Endothelial cell of umbilical vein (primary cell): Measurements from ENCODE around the gene SULT1A2. TPM values are rescaled to one million over a fixed set of nuclear protein-coding genes. Genes with fewer than 3 reads are reported as not detected.
"Not testable (repeated sequence)": the region's sequence is repeated elsewhere in the genome, so short reads cannot be mapped to it uniquely, and the experiment has no call there.

Source experiments
- BruUV-seq: library from RNA; stranded (reverse); fragments of 400-500 nt; replicated peaks from 2 replicates; lab custom pipeline; 2021; lab: Mats Ljungman, UMichigan
- CTCF ChIA-PET: fragments of 300-600, 350-600 bp; sonication (Branson Sonifier 250); formaldehyde crosslinking; loops from one replicate; lab custom pipeline; 2021; ENCODE audit warnings: antibody characterized with exemption, inconsistent platforms; lab: Charles Lee
- POLR2A ChIA-PET: fragments of 300-600, 350-600 bp; sonication (Branson Sonifier 250); formaldehyde crosslinking; loops from one replicate; lab custom pipeline; 2021; ENCODE audit warnings: antibody characterized with exemption, inconsistent platforms; lab: Charles Lee
- DNase-seq: peaks from one replicate; pipeline ENCODE4 v3.0.0-alpha.2; 2011; ENCODE audit warnings: low read depth, low spot score
- FAIRE-seq: peaks from 2 replicates; lab custom pipeline; 2011; peaks lifted over from hg19 to GRCh38; lab: Jason Lieb, UNC
- H2AFZ ChIP-seq: 2 replicates; pipeline ENCODE4 v1.6.0; 2012; ENCODE audit warnings: low read depth, low read length, control low read depth, inconsistent platforms
- H3K27ac ChIP-seq: 2 replicates; pipeline ENCODE4 v1.5.1; 2011; ENCODE audit warnings: low read depth, mild to moderate bottlenecking, control low read depth, low read length, moderate library complexity; ENCODE audit not compliant: insufficient read depth
- H3K27me3 ChIP-seq, 2 experiments: 2 replicates each; pipeline versions ENCODE4 v1.6.0 to v1.6.1; 2011; ENCODE audit warnings: low read length in 2 of 2, mixed read lengths in 1 of 2; ENCODE audit not compliant: control insufficient read depth in 2 of 2, insufficient read depth in 2 of 2
- H3K36me3 ChIP-seq, 2 experiments: 2 replicates in 1 of 2; 3 replicates in 1 of 2; pipeline ENCODE4 v1.5.1; 2011; ENCODE audit warnings: low read length in 2 of 2, mild to moderate bottlenecking in 1 of 2, moderate library complexity in 1 of 2; ENCODE audit not compliant: control insufficient read depth in 2 of 2, insufficient read depth in 2 of 2; ENCODE audit errors: extremely low read depth in 1 of 2
- H3K4me1 ChIP-seq: 3 replicates; pipeline ENCODE4 v1.5.1; 2011; ENCODE audit warnings: mild to moderate bottlenecking, low read length; ENCODE audit not compliant: control insufficient read depth, insufficient read depth; ENCODE audit errors: extremely low read depth
- H3K4me2 ChIP-seq: 2 replicates; pipeline ENCODE4 v1.6.1; 2011; ENCODE audit warnings: low read length, control low read depth, mixed read lengths; ENCODE audit not compliant: insufficient read depth
- H3K4me3 ChIP-seq, 3 experiments: fragments of 200-600 bp in 1 of 3; sonication (generic), shearing (Covaris generic) in 1 of 3; replicated peaks in 1 of 3; 2 replicates each; pipeline ENCODE4 v1.5.1; 2011 to 2016; ENCODE audit warnings: control low read depth in 3 of 3, low read length in 3 of 3, mild to moderate bottlenecking in 2 of 3, inconsistent platforms in 1 of 3, low read depth in 1 of 3, moderate library complexity in 1 of 3; ENCODE audit not compliant: insufficient read depth in 1 of 3
- H3K79me2 ChIP-seq: 2 replicates; pipeline ENCODE4 v1.6.0; 2012; ENCODE audit warnings: low read length, inconsistent platforms; ENCODE audit not compliant: control insufficient read depth, insufficient read depth
- H3K9ac ChIP-seq: replicated peaks from 2 replicates; pipeline ENCODE3; 2011; ENCODE audit warnings: low read length, control low read depth; ENCODE audit not compliant: insufficient read depth; ENCODE audit errors: extremely low read depth
- H3K9me1 ChIP-seq: replicated peaks from 3 replicates; pipeline ENCODE4 v1.6.0; 2011; ENCODE audit warnings: mild to moderate bottlenecking, low read length; ENCODE audit not compliant: control insufficient read depth, insufficient read depth; ENCODE audit errors: extremely low read depth
- H3K9me3 ChIP-seq: replicated peaks from 2 replicates; pipeline ENCODE4 v1.5.1; 2012; ENCODE audit warnings: low read length, inconsistent platforms; ENCODE audit not compliant: control insufficient read depth, insufficient read depth
- H4K20me1 ChIP-seq: replicated peaks from 2 replicates; pipeline ENCODE3; 2011; ENCODE audit warnings: mild to moderate bottlenecking, low read length; ENCODE audit not compliant: control insufficient read depth, insufficient read depth; ENCODE audit errors: extremely low read depth
- CTCF ChIP-seq, 2 donors: IDR thresholded peaks; 1 replicate in 1 of 2; 2 replicates in 1 of 2; pipeline ENCODE4 v1.5.1; 2011; ENCODE audit warnings: low read length in 2 of 2, mild to moderate bottlenecking in 2 of 2, moderate library complexity in 2 of 2, control low read depth in 1 of 2, inconsistent platforms in 1 of 2, low read depth in 1 of 2; ENCODE audit not compliant: insufficient read depth in 1 of 2; ENCODE audit errors: extremely low read depth in 1 of 2
- EZH2 ChIP-seq: IDR thresholded peaks from 2 replicates; pipeline ENCODE4 v1.6.1; 2012; ENCODE audit warnings: borderline replicate concordance, low read depth, mild to moderate bottlenecking, moderate library complexity, low read length, inconsistent platforms; ENCODE audit not compliant: severe bottlenecking
- FOS ChIP-seq: IDR thresholded peaks from 2 replicates; pipeline ENCODE4 v1.6.1; 2011; ENCODE audit warnings: mild to moderate bottlenecking, low read length, moderate library complexity, borderline replicate concordance; ENCODE audit not compliant: insufficient read depth
- GATA2 ChIP-seq: IDR thresholded peaks from 2 replicates; pipeline ENCODE4 v1.7.0; 2011; ENCODE audit warnings: low read depth, mild to moderate bottlenecking, moderate library complexity, mixed read lengths, low read length; ENCODE audit not compliant: insufficient read length, insufficient read depth
- JUN ChIP-seq: IDR thresholded peaks from 2 replicates; pipeline ENCODE4 v1.6.1; 2011; ENCODE audit warnings: borderline replicate concordance, low read depth; ENCODE audit not compliant: insufficient read length, insufficient read depth
- MAX ChIP-seq: IDR thresholded peaks from 2 replicates; pipeline ENCODE4 v1.6.1; 2011; ENCODE audit not compliant: insufficient read depth, insufficient read length
- MYC ChIP-seq: IDR thresholded peaks from one replicate; pipeline ENCODE4 v1.6.1; 2011; ENCODE audit warnings: mild to moderate bottlenecking, low read depth, low read length
- POLR2A ChIP-seq: IDR thresholded peaks from 2 replicates; pipeline ENCODE4 v1.6.1; 2012; ENCODE audit warnings: low read depth, mild to moderate bottlenecking, control low read depth, low read length
- POLR2AphosphoS5 ChIP-seq: IDR thresholded peaks from 2 replicates; pipeline ENCODE4 v1.6.1; 2012; ENCODE audit warnings: low read depth, mild to moderate bottlenecking, control low read depth, low read length, moderate library complexity; ENCODE audit not compliant: insufficient read depth
- dilution Hi-C: fragments of 300-500 bp; cut with MboI; formaldehyde crosslinking; loops from one replicate; pipeline ENCODE4 v1.15.0; 2019; ENCODE audit warnings: low sequenced_read_pairs; ENCODE audit not compliant: extremely low pct_ligation_motif_present
- intact Hi-C: fragments of 100-400 bp; cut with micrococcal nuclease; formaldehyde crosslinking; loops from one replicate; pipeline ENCODE4 v1.10.0; 2022
- polyA plus RNA-seq, 4 experiments: library from polyadenylated mRNA; depleted of rRNA in 3 of 4; stranded (reverse) in 3 of 4; unstranded in 1 of 4; fragments of >200 nt; gene quantifications; 2 replicates each; pipeline versions ENCODE4 v1.2.1 to v1.2.3, GENCODE V29; 2011 to 2012; ENCODE audit warnings: missing spikeins in 1 of 4
- total RNA-seq: library from RNA; stranded (reverse); gene quantifications from 2 replicates; pipeline ENCODE4 v1.2.3, GENCODE V29; 2021

The SULT1A2 gene
- total and polyA plus RNA-seq, 2 donors (not counting 3 experiments of a cell fraction or from before 2014, with no cell fraction given), result not detected

- Histone ChIP-seq H3K4me2 (no peak overlapping the region), H3K9me3 (no peaks in the 10 kb centered on the region), H3K27me3 (no peaks in the 10 kb centered on the region), H3K9ac (no peak overlapping the region), H4K20me1 (no peaks in the 10 kb centered on the region), H3K36me3 (peaks cover 0 to 3% of the 10 kb centered on the region in 2 experiments), H2AFZ (no peak overlapping the region), H3K4me3 (no peak overlapping the region), H3K4me1 (no peaks in the 10 kb centered on the region), H3K9me1 (no peaks in the 10 kb centered on the region), H3K27ac (no peak overlapping the region), H3K79me2 (no peaks in the 10 kb centered on the region)
- dilution Hi-C loops (no loop called here), intact Hi-C loops (no loop called here)
- POLR2A ChIA-PET, result no interaction called here
- no peak for TF ChIP-seq GATA2
- TF ChIP-seq MYC, result no peak
- TF ChIP-seq EZH2, result no peak
- no peak for TF ChIP-seq CTCF (IDR thresholded peaks at IDR 0.05; ENCODE audit: extremely low read depth in 1 of 2, insufficient read depth in 1 of 2, low read depth in 1 of 2, low read length in 2 of 2)
- no peak for TF ChIP-seq JUN
- no peak for TF ChIP-seq FOS
- TF ChIP-seq POLR2AphosphoS5, result no peak
- no peak for TF ChIP-seq POLR2A
- no peak for TF ChIP-seq MAX
- FAIRE-seq (no peak), DNase-seq (no peak)
- CTCF ChIA-PET, result no interaction called here
- BruUV-seq, result no TSS peak
Measured at GRCh38 chr16:28596115-28596630, 677 bp downstream of the SULT1A2 start.

GRCh38 chr16:28595451-28595850 lies 1.4 kb downstream of the SULT1A2 start:
- H3K4me2 ChIP-seq, POLR2A ChIA-PET, H3K4me1 ChIP-seq, H3K36me3 ChIP-seq, H2AFZ ChIP-seq, BruUV-seq, H3K27me3 ChIP-seq, dilution Hi-C loops, H3K9me3 ChIP-seq, FAIRE-seq, DNase-seq, H4K20me1 ChIP-seq, CTCF ChIA-PET, H3K9ac ChIP-seq, H3K27ac ChIP-seq, H3K79me2 ChIP-seq, intact Hi-C loops, H3K4me3 ChIP-seq, H3K9me1 ChIP-seq: not testable (repeated sequence)
